ENCODE data around the gene RAB37. TPM values are rescaled to one million over a fixed set of nuclear protein-coding genes. Genes with fewer than 3 reads are reported as not detected.
A peak's percentile ranks its signal among the peaks of the same experiment; 100 is the strongest.

Gene RAB37
- total and polyA plus RNA-seq, 2 of the 8 experiments (the other 6 are each of a cell fraction or from before 2014, with no cell fraction given) = 5.5 to 6.1 TPM

GRCh38 chr17:74742978-74743545 is 6.0 kb downstream of the RAB37 start:
- no peak overlapping the region for H3K9ac ChIP-seq (replicated peaks in 1 of 4; ENCODE audit: extremely low read depth in 1 of 4, low read depth in 3 of 4, low read length in 3 of 4)
- peaks cover 2% of the 10 kb centered on the region; the same call in 1 of the 2 replicates for H3K23me2 ChIP-seq (ENCODE audit: low read depth, low read length)
- H3K4me1 ChIP-seq (replicated peaks in 1 of 4; ENCODE audit: control insufficient read depth in 3 of 4, insufficient read depth in 4 of 4, low read length in 3 of 4) = peaks cover 10 to 34% (median 21%) of the 10 kb centered on the region in 4 experiments
- H3K23ac ChIP-seq (ENCODE audit: insufficient read length) = no peak overlapping the region
- H3K4ac ChIP-seq (replicated peaks; ENCODE audit: insufficient read length, low read depth, low read length) = peak overlapping the region; percentile 8
- no peak overlapping the region for H4K5ac ChIP-seq (ENCODE audit: insufficient read length, low read depth, low read length)
- FAIRE-seq (no peak), DNase-seq (ENCODE audit: low read depth in 1 of 2, low spot score in 2 of 2) (no peak)
- ChIA-PET CTCF (ENCODE audit: partially characterized antibody) (interaction anchor here (0.9 to 3.2 kb wide), 8 partner anchors 9 to 86 kb away, joined by 3 to 23 read pairs (median 4); no protein-coding TSS in a partner anchor), POLR2A (ENCODE audit: partially characterized antibody) (interaction anchor here (1.8 kb wide), 1 partner anchor 28 kb away, joined by 4 read pairs; no protein-coding TSS in a partner anchor)
- H2BK20ac ChIP-seq (ENCODE audit: low read length) = peak overlapping the region; percentile 43; the same call in 1 of the 2 replicates
- H3K27me3 ChIP-seq (replicated peaks in 1 of 4; ENCODE audit: control insufficient read depth in 3 of 4, extremely low read depth in 1 of 4, insufficient read depth in 3 of 4, low read length in 3 of 4) = peaks cover 0 to 3% (median 0%) of the 10 kb centered on the region in 4 experiments; a peak in 2 of 7 replicates
- H2BK5ac ChIP-seq (ENCODE audit: low read depth, low read length) = no peak overlapping the region
- H4K91ac ChIP-seq (replicated peaks; ENCODE audit: insufficient read length, low read length) = no peak overlapping the region
- H2AK5ac ChIP-seq (ENCODE audit: low read depth, low read length) = 0 out of 2 replicates have a peak overlapping the region, but pooled peaks have one; percentile 56
- H3K79me1 ChIP-seq (ENCODE audit: low read depth, low read length) = no peaks in the 10 kb centered on the region
- no peaks in the 10 kb centered on the region for H3K36me3 ChIP-seq (ENCODE audit: control insufficient read depth in 2 of 4, insufficient read depth in 4 of 4, low read length in 3 of 4)
- TF ChIP-seq USF2 (IDR thresholded peaks at IDR 0.05; ENCODE audit: low read length) (no peak), EGR1 (IDR thresholded peaks at IDR 0.05; ENCODE audit: borderline replicate concordance, low read depth, low read length) (no peak), RBBP5 (IDR thresholded peaks at IDR 0.05; ENCODE audit: borderline replicate concordance, low read depth, low read length) (no peak), KDM4A (IDR thresholded peaks at IDR 0.05; ENCODE audit: low read depth, low read length, severe bottlenecking) (no peak), CBX5 (IDR thresholded peaks at IDR 0.05; ENCODE audit: low read depth, low read length) (no peak), MAFK (IDR thresholded peaks at IDR 0.05; ENCODE audit: low read depth, low read length) (no peak), SP1 (IDR thresholded peaks at IDR 0.05; ENCODE audit: low read depth, low read length) (no peak), SIN3A (conservative IDR thresholded peaks at IDR 0.05 in 1 of 2, IDR thresholded peaks at IDR 0.05 in 1 of 2; ENCODE audit: low read depth in 1 of 2, low read length in 2 of 2) (no peak)
- H3K9me3 ChIP-seq (ENCODE audit: insufficient read depth in 2 of 2, low read depth in 1 of 2, low read length in 1 of 2) = no peaks in the 10 kb centered on the region
- H3K56ac ChIP-seq (replicated peaks; ENCODE audit: insufficient read length, low read depth, low read length) = no peak overlapping the region
- no peak overlapping the region for H3K27ac ChIP-seq (ENCODE audit: low read depth, low read length)
- H2BK12ac ChIP-seq (ENCODE audit: low read depth, low read length) = no peak overlapping the region; the same call in 1 of the 2 replicates
- H3K79me2 ChIP-seq (ENCODE audit: control insufficient read depth in 1 of 2, insufficient read depth in 2 of 2, low read length in 2 of 2) = no peaks in the 10 kb centered on the region
- H4K20me1 ChIP-seq (replicated peaks in 1 of 2; ENCODE audit: control insufficient read depth in 1 of 2, insufficient read depth in 2 of 2, low read length in 2 of 2) = no peaks in the 10 kb centered on the region
- H2AFZ ChIP-seq (ENCODE audit: low read length) = no peak overlapping the region
- peak overlapping the region; percentile 53; the same call in 1 of the 2 replicates for H2BK15ac ChIP-seq (ENCODE audit: low read length)
- H4K8ac ChIP-seq (ENCODE audit: extremely low read depth, insufficient read depth, low read length) = 0 out of 2 replicates have a peak overlapping the region, but pooled peaks have one; percentile 8
- no peak overlapping the region for H2BK120ac ChIP-seq (replicated peaks; ENCODE audit: low read depth, low read length)
- 83% methylated on average over 8 of the region's 9 CpGs; no CpG with 5 or more reads in 1 of the 2 experiments for WGBS, 2 experiments (ENCODE audit: extremely low coverage in 1 of 2, insufficient coverage in 1 of 2, insufficient read length in 1 of 2, insufficient replicate concordance in 2 of 2, low coverage in 1 of 2, low lambda C conversion rate in 2 of 2, missing lambda C conversion rate in 1 of 2)
- no peak overlapping the region for H3K4me3 ChIP-seq (ENCODE audit: extremely low read depth in 1 of 4, insufficient read depth in 2 of 4, low read depth in 3 of 4, low read length in 4 of 4)
- H3K18ac ChIP-seq (ENCODE audit: extremely low read depth, low read length) = no peak overlapping the region
- no peak overlapping the region for H3K4me2 ChIP-seq (ENCODE audit: insufficient read depth in 1 of 2, low read depth in 2 of 2, low read length in 2 of 2)
- H3K14ac ChIP-seq (ENCODE audit: insufficient read length) = no peak overlapping the region

Measured in H1 (cell line).